ENCODE results near the gene CCL24. TPM values are rescaled to one million over a fixed set of nuclear protein-coding genes. Genes with fewer than 3 reads are reported as not detected.

Gene CCL24
- total and polyA plus RNA-seq, 2 of the 4 experiments (the other 2 are of a cell fraction), result not detected

GRCh38 chr7:75854233-75854632 is 40.6 kb upstream of the CCL24 start:
- POLR2A ChIA-PET (ENCODE audit: unreplicated experiment), result no interaction called here
- dilution Hi-C loops (cut with HindIII; ENCODE audit: low sequenced_read_pairs, unreplicated experiment), result no loop called here

More at GRCh38 chr7:75854233-75854632, 40.6 kb upstream of the CCL24 start:
- H2BK20ac ChIP-seq (ENCODE audit: low read depth, low read length), result no peak overlapping the region
- CTCF ChIA-PET, result no interaction called here
- H3K36me3 ChIP-seq (ENCODE audit: control insufficient read depth, insufficient read depth, low read length), result no peaks in the 10 kb centered on the region
- in situ Hi-C loops (cut with MboI; ENCODE audit: low sequenced_read_pairs) (loop anchor here (25.0 kb wide), 1 partner anchor 283 kb away; no protein-coding TSS in a partner anchor), intact Hi-C loops (cut with micrococcal nuclease) (no loop called here)
- no peak overlapping the region for H3K14ac ChIP-seq (replicated peaks; ENCODE audit: low read depth, low read length)
- no peaks in the 10 kb centered on the region for H3K4me1 ChIP-seq (ENCODE audit: control insufficient read depth, insufficient read depth, low read length)
- H3K27me3 ChIP-seq (ENCODE audit: control insufficient read depth, insufficient read depth, low read length), result no peaks in the 10 kb centered on the region
- no peaks in the 10 kb centered on the region for H3K9me3 ChIP-seq (ENCODE audit: control insufficient read depth, insufficient read depth, low read length)
- H4K91ac ChIP-seq (ENCODE audit: insufficient read depth, low read depth, low read length), result no peak overlapping the region
- H3K79me1 ChIP-seq (ENCODE audit: low read depth in 1 of 2, low read length in 2 of 2), result no peaks in the 10 kb centered on the region
- H4K20me1 ChIP-seq (ENCODE audit: insufficient read depth, low read length), result no peaks in the 10 kb centered on the region
- no peak overlapping the region for H2AFZ ChIP-seq (replicated peaks; ENCODE audit: low read length, poor library complexity)
- DNase-seq (peak; percentile 49), ATAC-seq (ENCODE audit: low read depth) (peak; percentile 69)
- no TSS peak for BruUV-seq (replicated peaks)
- no peak overlapping the region for H3K56ac ChIP-seq (ENCODE audit: extremely low read depth, insufficient read depth, low read length)
- TF ChIP-seq POLR2A (IDR thresholded peaks at IDR 0.05; ENCODE audit: low read depth, low read length), result no peak
- no peak for TF ChIP-seq RFX5 (IDR thresholded peaks at IDR 0.05; ENCODE audit: low read depth, low read length)
- peak; percentile 22; the same call in 1 of the 2 replicates for TF ChIP-seq CEBPB (IDR thresholded peaks at IDR 0.05; ENCODE audit: low read depth, low read length)
- TF ChIP-seq RAD21 (IDR thresholded peaks at IDR 0.05; ENCODE audit: low read length), result no peak
- no peak for TF ChIP-seq CTCF (conservative IDR thresholded peaks at IDR 0.05; ENCODE audit: low read depth, low read length)
- H3K23ac ChIP-seq (ENCODE audit: low read depth, low read length), result no peak overlapping the region
- H3K4ac ChIP-seq (ENCODE audit: low read depth, low read length), result no peak overlapping the region
- H3K27ac ChIP-seq (ENCODE audit: insufficient read depth, low read length), result no peak overlapping the region
- no peak overlapping the region for H2AK9ac ChIP-seq (replicated peaks; ENCODE audit: low read depth, low read length, poor library complexity)
- H4K8ac ChIP-seq (ENCODE audit: low read depth in 2 of 2, low read length in 2 of 2), result no peak overlapping the region
- no CpG with 5 or more reads among the region's 5 CpGs for WGBS, 2 experiments (ENCODE audit: extremely low coverage in 2 of 2, insufficient read length in 1 of 2)
- H2BK120ac ChIP-seq (ENCODE audit: low read depth, low read length), result no peak overlapping the region
- H3K9me1 ChIP-seq (ENCODE audit: insufficient read depth, low read length), result no peaks in the 10 kb centered on the region
- no peak overlapping the region for H3K4me3 ChIP-seq (ENCODE audit: insufficient read depth, low read depth, low read length)
- H3K4me2 ChIP-seq (ENCODE audit: low read depth, low read length), result no peak overlapping the region
- H3K9ac ChIP-seq (ENCODE audit: low read depth, low read length), result no peak overlapping the region
- no peak overlapping the region for H2BK5ac ChIP-seq (ENCODE audit: low read depth, low read length, poor library complexity, severe bottlenecking)
- H2BK15ac ChIP-seq (ENCODE audit: low read depth, low read length), result no peak overlapping the region
- H4K5ac ChIP-seq (ENCODE audit: low read depth, low read length), result no peak overlapping the region
- no peak overlapping the region for H3K18ac ChIP-seq (ENCODE audit: low read depth, low read length)
- H2AK5ac ChIP-seq (ENCODE audit: low read depth, low read length), result no peak overlapping the region

Data from IMR-90 (cell line).